Activated CD4-positive, alpha-beta T cell treated with anti-CD3 and anti-CD28 coated beads, Interleukin-2, Interleukin-6, amounts not matched to agents 100 ng/mL and 50 ng/mL, durations not matched to agents 16 hours and 8 hours (primary cell): Measurements from ENCODE around the gene SPEG.

Experiments
- DNase-seq: peaks from one replicate; pipeline ENCODE4 v3.0.0-alpha.2; 2020

SPEG gene

DNA sequence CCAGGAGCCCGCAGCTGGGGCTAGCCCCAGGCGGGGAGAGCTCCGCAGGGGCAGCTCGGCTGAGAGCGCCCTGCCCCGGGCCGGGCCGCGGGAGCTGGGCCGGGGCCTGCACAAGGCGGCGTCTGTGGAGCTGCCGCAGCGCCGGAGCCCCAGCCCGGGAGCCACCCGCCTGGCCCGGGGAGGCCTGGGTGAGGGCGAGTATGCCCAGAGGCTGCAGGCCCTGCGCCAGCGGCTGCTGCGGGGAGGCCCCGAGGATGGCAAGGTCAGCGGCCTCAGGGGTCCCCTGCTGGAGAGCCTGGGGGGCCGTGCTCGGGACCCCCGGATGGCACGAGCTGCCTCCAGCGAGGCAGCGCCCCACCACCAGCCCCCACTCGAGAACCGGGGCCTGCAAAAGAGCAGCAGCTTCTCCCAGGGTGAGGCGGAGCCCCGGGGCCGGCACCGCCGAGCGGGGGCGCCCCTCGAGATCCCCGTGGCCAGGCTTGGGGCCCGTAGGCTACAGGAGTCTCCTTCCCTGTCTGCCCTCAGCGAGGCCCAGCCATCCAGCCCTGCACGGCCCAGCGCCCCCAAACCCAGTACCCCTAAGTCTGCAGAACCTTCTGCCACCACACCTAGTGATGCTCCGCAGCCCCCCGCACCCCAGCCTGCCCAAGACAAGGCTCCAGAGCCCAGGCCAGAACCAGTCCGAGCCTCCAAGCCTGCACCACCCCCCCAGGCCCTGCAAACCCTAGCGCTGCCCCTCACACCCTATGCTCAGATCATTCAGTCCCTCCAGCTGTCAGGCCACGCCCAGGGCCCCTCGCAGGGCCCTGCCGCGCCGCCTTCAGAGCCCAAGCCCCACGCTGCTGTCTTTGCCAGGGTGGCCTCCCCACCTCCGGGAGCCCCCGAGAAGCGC is 49.1 kb downstream of the SPEG start:
- DNase-seq = no peak

DNA sequence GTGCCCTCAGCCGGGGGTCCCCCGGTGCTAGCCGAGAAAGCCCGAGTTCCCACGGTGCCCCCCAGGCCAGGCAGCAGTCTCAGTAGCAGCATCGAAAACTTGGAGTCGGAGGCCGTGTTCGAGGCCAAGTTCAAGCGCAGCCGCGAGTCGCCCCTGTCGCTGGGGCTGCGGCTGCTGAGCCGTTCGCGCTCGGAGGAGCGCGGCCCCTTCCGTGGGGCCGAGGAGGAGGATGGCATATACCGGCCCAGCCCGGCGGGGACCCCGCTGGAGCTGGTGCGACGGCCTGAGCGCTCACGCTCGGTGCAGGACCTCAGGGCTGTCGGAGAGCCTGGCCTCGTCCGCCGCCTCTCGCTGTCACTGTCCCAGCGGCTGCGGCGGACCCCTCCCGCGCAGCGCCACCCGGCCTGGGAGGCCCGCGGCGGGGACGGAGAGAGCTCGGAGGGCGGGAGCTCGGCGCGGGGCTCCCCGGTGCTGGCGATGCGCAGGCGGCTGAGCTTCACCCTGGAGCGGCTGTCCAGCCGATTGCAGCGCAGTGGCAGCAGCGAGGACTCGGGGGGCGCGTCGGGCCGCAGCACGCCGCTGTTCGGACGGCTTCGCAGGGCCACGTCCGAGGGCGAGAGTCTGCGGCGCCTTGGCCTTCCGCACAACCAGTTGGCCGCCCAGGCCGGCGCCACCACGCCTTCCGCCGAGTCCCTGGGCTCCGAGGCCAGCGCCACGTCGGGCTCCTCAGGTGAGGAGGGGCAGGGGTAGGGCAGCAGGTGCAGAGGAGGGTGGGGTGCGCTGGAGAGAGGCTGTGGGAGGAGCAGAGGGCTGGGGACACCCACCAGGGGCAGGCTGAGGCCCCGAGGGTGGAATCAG is 49.9 kb downstream of the SPEG start:
- no peak for DNase-seq

DNA sequence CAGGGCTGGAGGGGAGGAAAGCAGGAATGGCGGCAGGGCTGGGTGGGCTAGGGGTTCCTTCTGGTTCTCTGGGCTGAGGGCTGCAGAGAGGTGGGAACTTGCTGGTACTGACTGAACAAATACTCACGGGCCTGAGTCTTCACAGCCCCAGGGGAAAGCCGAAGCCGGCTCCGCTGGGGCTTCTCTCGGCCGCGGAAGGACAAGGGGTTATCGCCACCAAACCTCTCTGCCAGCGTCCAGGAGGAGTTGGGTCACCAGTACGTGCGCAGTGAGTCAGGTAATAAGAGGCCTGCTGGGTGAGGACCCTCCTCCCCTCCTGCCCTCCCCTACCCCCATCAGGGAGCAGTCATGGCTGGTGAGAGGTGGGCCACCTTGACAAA is 50.5 kb downstream of the SPEG start:
- DNase-seq = no peak

DNA sequence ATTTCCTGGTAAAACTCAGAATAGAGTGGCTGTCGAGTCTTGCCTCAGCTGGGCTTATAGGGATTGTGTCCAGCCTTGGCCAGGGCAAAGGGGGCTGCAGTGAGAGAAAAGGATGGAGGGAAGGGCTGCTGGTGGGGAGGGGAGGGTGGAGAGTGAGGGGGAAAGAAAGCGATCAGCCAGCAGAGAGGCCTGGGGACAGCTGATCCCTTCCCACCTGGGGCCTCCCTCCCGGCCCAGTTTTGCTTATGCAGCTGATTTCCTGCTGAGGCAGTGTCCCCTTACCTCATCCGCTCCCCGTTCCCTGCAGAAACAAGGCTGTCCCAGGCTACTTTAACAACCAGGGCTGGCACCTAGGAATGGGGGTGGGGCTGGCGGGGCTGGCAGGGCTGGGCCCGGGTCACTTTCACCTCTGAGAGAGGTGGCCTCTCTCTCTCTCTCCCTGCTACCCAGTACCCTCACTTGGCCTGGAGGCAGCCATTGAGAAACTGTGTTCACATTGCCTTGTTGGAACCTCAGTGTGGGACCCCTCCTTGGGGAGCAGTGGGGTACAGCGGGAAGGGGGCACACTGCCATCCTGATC is 51.8 kb downstream of the SPEG start:
- DNase-seq = no peak

DNA sequence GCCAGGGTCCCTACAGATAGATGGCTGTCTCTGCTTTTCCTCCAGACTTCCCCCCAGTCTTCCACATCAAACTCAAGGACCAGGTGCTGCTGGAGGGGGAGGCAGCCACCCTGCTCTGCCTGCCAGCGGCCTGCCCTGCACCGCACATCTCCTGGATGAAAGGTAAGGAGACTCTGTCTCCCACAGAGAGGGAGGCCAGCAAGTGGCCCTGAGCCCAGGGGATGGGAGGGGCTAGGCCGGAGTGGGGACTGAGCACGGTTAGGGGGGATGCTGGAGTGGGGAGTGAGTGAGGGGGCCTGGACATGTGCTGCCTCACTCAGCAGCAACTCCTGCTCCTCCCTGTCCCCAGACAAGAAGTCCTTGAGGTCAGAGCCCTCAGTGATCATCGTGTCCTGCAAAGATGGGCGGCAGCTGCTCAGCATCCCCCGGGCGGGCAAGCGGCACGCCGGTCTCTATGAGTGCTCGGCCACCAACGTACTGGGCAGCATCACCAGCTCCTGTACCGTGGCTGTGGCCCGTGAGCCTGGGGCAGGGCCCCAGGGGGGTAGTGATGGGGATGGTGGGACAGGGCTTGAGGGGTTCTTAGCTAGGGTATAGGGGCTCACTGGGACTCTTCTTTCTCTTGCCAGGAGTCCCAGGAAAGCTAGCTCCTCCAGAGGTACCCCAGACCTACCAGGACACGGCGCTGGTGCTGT is 53.7 kb downstream of the SPEG start:
- DNase-seq = no peak

DNA sequence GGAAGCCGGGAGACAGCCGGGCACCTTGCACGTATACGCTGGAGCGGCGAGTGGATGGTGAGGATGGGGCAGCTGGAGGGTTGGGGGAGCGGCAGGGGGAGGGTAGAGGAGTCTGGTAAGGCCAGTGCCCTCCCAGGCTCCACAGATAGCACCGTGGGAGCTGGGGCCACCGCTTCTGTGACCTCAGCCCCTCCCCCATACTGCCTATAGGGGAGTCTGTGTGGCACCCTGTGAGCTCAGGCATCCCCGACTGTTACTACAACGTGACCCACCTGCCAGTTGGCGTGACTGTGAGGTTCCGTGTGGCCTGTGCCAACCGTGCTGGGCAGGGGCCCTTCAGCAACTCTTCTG is 54.2 kb downstream of the SPEG start:
- DNase-seq = no peak

DNA sequence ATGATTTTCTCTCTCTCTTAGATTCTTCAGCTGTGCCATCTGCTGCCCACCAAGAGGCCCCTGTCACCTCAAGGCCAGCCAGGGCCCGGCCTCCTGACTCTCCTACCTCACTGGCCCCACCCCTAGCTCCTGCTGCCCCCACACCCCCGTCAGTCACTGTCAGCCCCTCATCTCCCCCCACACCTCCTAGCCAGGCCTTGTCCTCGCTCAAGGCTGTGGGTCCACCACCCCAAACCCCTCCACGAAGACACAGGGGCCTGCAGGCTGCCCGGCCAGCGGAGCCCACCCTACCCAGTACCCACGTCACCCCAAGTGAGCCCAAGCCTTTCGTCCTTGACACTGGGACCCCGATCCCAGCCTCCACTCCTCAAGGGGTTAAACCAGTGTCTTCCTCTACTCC is 54.7 kb downstream of the SPEG start:
- DNase-seq = no peak

DNA sequence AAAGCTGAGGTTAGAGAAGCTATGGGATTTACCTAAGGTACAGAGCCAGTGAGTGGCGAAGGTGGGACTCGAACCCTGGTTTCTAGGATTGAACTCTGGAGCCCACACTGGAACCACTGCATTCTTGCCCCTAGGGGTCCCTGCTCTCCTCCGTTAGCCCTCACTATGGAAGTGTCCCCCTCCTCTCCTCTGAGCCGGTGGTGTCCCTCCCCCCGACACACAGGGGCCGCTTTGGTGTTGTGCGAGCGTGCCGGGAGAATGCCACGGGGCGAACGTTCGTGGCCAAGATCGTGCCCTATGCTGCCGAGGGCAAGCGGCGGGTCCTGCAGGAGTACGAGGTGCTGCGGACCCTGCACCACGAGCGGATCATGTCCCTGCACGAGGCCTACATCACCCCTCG is 55.5 kb downstream of the SPEG start:
- no peak for DNase-seq

DNA sequence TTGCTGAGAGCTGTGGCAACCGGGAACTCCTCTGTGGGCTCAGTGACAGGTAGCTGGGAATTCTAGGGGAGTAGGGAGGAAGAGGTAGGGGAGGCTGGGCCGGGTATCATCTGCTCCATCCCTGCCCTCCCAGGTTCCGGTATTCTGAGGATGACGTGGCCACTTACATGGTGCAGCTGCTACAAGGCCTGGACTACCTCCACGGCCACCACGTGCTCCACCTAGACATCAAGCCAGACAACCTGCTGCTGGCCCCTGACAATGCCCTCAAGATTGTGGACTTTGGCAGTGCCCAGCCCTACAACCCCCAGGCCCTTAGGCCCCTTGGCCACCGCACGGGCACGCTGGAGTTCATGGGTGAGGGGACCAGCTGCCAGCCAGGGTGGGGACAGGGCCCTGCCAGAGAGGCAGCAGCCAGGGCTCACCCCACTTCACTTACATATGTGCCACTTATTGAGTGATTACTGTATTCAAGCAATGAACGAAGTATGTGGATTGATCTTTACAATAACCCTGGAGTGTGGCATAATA is 56.0 kb downstream of the SPEG start:
- DNase-seq = no peak

DNA sequence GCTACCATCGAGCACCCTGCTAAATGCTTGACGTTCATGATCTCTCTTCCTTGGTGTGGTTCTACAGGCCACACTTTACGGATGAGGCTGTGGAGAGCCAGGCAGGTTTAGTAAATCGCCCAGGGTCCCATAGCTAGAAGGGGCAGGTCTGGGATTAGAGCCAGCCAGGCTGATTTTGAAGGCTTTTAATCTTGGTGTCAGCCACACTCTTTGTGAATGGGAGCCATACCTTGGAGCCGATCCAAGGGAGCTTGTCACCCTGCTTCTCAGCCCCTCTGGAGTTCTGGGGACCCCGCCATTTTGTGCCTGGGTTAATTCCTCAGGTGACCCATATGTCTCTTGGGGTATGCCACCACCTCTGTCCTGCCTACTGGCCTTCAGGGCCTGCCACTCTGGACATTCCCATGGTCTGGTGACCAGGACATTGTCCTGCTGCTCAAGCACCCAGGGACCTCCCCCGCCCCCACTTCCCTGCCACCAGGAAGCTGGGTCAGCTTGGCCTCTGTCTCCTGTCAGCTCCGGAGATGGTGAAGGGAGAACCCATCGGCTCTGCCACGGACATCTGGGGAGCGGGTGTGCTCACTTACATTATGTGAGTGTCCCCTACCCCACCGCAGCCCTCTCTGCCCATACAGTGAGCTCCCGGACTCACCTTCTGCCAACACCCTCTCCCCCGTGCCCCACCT is 56.8 kb downstream of the SPEG start:
- no peak for DNase-seq

DNA sequence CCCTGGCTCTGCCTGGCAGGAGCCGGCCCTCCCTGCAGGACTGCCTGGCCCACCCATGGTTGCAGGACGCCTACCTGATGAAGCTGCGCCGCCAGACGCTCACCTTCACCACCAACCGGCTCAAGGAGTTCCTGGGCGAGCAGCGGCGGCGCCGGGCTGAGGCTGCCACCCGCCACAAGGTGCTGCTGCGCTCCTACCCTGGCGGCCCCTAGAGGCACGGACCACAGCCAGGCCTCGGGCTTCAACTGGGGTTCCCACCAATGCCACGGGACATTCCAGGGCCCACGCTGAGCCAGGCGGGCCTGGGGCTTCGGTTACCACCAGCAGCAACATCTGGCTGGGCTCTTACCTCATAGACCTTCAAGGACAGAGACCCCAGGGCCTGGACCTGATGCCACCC is 57.9 kb downstream of the SPEG start:
- DNase-seq = no peak

DNA sequence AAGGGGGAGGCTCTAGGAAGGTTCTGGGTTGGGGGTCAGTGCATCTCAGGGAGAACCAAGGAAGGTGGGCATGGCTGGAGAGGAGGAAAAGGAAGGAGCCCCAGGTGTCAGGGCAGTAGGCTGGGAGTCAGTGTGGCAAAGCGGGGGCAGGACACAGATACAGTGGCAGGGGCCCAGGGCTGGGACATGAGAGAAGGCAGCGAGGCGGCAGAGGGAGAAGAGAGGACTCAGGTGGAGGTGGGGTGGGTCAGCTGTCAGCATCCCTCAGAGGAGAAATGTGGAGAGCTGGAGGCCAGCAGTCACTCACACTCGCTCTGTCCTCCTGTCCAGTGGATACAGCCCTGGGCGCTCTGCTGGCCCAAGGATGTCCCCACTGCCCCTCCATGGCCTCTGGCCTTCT is 58.4 kb downstream of the SPEG start:
- DNase-seq = no peak

DNA sequence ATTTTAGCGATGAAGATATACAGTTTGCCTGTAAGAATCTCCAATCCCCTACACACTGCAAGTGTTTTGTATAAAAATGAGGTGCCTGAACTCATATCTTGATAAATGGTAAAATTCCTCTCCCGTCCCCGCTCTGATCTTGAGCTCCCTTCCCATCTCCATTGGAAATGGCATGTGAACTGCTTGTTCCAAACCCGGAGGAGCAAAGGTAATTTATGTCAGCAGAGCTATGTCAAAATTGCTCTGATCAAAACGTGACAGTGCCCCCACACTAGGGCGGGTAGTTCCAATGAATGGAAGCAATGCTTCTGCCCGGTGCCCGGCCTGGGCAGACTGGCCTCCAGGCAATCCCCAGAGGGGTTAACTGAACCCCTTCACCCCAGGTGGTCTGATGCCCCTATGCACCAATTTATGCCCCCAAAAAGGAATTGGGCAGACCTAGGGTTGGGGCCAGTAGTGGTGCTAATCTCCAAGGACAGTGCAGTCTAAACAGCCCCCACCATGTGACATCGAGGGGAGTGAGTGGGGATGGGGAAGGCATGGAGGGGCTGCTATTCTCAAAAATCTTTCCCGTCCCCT is 60.4 kb downstream of the SPEG start:
- no peak for DNase-seq

DNA sequence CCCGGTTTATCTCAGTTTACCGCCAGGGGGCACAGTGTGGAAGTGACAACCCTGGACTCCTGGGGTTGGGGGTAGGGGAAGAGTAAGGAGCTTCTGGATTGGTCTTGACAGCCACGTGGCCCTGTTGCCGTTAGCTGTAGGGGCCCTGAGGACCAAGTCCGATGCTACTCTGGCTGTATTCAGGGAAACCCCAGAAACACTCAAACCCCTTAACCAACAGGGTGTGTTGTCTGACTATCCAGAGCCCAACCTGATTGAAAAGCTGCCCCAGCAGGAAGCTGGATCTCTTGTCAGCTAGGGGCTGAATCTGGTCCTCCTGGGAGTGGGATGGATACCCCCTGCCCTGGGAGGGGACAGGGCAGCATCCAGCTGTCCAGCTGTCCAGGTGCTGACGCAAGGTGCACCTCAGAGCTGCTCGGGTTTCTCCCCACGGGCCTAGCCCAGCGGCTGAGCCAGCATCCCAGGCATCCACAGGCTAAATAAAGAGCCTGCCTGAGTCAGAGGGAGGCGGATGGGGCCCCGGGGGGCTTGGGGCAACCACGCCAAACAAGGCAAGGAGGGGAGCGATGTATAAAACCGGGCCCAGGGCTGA is 61.0 kb downstream of the SPEG start:
- DNase-seq = peak; percentile 76

DNA sequence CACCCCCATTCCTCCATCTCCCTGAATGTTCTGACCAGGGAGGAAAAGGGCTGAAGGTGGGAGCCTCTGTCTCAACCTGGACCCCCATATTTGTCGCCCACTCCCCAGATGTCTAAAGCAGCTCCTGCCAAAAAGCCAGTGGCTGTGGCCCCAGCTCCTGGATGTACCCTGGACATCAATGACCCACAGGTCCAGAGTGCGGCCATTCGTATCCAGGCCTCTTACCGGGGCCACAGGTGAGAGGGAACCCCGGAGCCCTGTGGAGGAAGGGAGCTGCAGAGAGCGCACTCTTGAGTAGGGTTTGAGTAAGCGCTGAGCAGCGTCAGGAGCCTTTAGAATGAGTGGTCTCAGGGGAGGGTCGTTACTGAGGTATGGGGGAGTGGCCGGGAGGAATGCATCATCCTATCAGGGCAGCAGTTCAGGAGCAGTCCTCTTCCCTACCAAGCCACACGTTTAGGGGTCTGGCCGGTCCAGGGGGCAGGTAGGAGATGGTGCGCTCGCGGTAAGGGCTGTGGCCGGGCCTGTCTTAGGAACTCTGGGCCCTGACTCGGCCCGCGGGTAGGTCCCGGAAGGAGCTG is 61.7 kb downstream of the SPEG start:
- DNase-seq = no peak

DNA sequence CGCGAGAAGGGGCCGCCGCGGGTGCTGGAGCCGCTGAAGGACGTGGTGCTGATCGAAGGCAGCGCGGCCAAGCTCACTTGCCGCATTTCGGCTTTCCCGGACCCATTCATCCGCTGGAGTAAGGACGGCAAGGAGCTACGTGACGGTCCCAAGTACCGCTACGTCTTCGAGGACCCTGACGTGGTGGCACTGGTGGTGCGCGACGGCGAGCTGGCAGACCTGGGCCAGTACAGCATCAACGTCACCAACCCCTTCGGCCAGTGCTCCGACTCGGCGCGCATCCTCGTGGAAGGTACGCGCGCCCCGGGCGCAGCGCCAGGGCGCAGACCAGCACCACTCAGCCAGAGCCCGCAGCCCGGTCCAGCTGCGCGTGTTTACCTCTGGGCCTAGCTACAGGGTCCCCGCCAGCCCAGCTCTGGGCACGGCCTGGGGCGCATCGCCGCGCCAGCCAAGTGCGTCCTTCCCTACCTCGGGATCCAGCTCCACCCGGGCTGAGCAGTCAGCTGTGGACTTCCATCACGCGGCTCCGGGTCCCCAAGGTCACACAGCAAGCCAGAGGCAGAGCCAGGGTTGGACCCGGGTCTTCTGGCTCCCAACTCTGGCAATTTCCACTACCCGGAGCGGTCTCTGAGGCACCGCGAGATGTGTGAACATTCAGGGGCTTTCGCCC is 62.3 kb downstream of the SPEG start:
- no peak for DNase-seq

DNA sequence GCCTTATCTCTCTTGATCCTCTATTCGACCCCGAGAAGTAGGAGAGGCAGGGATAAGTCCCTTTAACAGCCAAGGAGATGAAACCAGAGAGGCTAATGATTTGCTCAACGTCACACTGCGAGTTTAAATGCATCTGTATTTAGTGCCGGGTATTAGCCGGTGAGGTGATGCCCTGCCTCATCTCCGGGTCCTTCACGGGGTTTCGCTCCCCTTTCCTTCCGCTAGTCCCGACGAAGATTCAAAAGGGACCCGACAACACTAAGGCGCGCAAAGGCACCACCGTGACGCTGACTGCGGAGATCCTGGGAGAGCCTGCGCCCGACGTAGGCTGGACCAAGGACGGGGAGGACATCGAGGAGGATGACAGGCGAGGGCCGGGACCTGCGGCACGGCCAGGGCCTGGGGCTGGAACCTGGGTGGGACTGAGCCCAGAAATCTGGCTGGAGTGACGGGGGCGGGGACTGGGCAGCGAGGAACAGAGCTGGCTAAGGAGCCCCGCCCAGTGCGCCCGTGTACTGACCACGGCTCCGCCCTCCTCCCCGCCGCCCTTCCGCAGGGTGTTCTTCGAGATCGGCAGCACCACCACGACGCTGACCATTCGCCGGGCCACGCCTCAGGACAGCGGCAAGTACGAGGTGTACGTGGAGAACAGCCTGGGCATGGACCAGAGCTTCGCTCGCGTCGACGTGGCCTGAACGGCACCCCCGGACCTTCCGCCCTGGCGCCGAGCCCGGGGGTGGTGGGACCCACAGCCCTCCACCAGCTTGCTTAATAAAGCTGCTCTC is 63.0 kb downstream of the SPEG start:
- peak; percentile 37 for DNase-seq

DNA sequence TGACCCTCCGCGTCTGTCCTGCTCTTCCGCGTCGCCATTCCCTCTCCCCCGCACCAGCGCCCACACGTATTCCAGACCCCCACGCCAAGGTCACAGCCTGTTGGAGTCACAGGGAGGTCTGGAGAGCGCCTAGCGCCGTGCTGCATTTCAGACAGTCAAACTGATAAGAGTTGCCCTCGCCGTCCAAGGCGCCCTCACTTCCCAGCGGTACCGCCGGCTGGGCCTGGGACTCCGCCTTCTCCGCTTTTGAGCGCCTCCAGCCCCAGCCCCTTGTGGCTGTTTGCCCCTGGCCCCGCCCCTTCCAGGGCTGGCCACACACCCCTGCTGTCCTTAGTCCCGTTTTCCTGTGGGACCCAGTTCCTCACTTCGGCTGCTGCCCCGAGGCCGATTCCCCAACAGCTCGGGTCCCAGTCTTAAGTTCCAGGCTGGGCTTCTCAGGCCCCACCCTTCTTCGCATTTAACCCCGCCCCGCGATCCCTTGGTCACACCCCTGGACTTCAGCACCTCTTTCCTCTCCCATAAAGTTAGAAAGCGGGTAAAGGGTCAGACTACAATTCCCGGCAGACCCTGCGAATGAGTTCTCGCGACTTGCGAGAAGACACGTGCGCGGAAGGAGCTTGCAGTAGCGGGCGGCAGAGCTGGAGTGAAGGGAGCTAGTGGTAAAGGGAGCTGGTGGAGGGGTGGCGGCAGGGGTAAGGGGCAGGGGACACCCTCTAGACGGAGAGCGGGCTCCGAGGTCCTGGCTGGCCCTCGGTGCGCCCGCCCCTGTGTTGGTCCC is 63.8 kb downstream of the SPEG start, which contains the start of gene GMPPA:
Gene GMPPA (plus strand): TSS at position 612 of the 778 bp plus-strand sequence. CDS start 1,085 bp downstream, outside the sequence.
- DNase-seq = peak; percentile 98

DNA sequence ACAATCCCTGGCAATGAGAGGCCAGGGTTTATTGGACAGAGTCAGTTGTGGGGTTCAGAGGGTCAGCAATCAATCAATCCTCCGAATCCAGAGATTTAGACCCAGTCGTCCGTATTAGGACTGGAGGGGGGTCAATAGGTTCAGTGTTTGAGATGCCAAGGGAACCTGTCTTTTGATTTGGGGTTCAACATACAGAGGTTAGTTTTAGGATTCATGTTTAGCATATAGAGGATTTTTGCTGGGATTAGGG is 64.3 kb downstream of the SPEG start:
- no peak for DNase-seq
